ELR (cell line): ENCODE data around the gene AGPAT1.
"Not testable (repeated sequence)": the region's sequence is repeated elsewhere in the genome, so short reads cannot be mapped to it uniquely, and the experiment has no call there.

Source experiments
- DNase-seq: peaks from one replicate; pipeline ENCODE4 v3.0.0-alpha.2; 2015; ENCODE audit warnings: low read depth

The AGPAT1 gene

DNA sequence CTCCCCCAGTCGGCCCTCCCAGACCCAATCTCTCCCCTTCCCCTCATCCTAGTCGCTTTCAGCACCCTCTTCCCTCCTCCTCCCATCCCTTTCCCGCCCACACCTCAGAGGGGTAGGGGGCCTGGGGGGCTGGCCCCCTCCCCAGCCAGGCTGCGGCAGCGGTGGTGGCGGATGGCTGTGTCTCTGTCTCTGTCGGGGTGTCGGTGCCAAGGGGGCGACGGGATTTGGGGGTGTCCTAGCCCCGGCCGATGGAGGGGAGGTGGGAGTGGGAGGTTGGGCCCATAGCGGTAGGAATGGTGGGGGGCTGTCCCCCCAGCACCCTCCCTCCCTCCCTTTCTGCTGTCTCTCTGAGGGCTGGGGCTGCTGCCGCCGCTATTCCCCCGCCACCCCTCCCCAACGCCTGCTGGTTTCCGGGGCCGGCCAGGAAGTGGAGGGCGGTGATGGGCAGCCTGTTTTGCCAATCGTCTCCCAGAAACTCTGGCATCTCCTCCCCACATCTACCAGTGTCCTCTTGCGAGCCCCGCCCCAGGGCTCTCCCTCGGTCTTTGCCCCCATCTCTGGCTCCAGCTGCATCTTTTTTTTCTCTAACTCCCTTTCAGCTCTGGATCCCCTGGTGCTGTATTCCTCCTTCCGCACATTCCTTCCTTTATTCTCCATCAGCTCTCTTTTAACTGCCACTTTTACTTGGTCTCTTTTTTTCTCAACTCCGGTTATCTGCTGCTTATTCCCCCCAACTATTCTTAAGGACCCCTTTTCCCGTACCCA is at the start of gene AGPAT1:
Gene AGPAT1 (minus strand): TSS at position 374 of the 765 bp plus-strand sequence. CDS start 4,588 bp downstream, outside the sequence.
- DNase-seq, result peak; percentile 98

DNA sequence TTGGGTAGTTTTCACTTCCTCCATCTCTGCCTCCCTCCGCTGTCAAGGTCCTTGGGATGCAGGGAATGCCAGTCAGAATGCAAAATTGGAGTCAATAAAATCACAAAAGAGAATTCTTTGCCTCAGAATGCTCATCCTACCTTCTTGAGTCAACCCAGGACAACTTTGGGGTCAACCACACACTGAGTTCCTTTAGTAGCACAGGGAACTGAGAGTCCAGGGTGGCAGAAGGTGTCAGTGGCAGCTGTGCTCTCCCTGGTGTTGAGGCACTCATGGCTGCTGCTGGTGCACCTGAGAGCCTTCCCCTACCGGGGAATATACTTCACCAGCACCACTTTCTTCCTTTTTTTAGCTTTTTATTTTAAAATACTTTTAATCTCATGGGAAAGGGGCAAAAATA is 48.8 kb upstream of the AGPAT1 start:
- DNase-seq, result no peak

GRCh38 chr6:32223258-32224235 is 47.7 kb upstream of the AGPAT1 start, which contains the start of gene NOTCH4:
Gene NOTCH4 (minus strand): TSS chr6:32224067. CDS start chr6:32223928, 139 bp downstream.
- peak; percentile 16 for DNase-seq

- no peak for DNase-seq
Measured at GRCh38 chr6:32222333-32223230, 46.7 kb upstream of the AGPAT1 start.

DNA sequence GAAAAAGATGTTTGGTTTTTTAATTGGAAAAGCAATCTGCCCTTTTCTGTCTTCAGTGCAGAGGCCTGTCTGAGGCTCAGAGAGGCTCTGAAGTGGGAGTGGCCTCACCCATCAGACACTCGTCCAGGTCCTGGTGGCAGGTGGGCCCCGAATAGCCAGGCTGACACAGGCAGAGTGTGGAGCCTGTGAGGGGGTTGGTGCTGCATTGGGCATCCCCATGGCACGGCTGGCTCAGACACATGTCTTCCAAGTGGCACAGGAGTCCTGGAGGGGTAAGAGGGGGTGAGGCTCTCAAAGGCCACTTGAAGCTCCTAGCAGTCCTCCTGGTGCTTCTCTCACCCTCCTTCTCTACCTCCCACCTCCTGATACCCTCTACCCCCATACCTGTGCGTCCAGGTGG is 44.1 kb upstream of the AGPAT1 start:
- DNase-seq, result no peak

DNA sequence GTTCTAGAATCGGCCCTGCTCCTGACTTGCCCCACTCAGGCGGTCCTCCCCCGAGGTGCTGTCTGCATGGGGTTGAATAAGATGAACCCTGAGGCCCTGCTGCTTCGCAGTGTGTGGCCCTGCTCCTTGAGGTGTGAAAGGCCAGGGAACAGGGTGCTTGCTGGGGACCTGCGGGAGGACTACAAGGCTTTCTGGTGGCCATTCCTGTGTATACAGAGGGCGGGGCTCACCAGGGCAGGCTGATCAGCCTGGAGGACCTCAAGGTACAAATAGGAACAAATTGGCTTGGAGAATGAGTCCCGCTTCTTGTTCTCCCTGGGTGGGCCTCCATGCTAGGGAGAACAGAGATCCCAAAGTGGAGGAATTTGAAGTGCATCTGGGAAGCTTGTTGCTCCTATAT is 42.3 kb upstream of the AGPAT1 start:
- no peak for DNase-seq

GRCh38 chr6:32216998-32217397 is 41.1 kb upstream of the AGPAT1 start:
- DNase-seq, result no peak

GRCh38 chr6:32216285-32216684 is 40.4 kb upstream of the AGPAT1 start:
- no peak for DNase-seq

GRCh38 chr6:32215617-32216016 is 39.7 kb upstream of the AGPAT1 start:
- no peak for DNase-seq

GRCh38 chr6:32214126-32214525 is 38.2 kb upstream of the AGPAT1 start:
- no peak for DNase-seq

- DNase-seq, result no peak
Measured at GRCh38 chr6:32213649-32214048, 37.8 kb upstream of the AGPAT1 start.

DNA sequence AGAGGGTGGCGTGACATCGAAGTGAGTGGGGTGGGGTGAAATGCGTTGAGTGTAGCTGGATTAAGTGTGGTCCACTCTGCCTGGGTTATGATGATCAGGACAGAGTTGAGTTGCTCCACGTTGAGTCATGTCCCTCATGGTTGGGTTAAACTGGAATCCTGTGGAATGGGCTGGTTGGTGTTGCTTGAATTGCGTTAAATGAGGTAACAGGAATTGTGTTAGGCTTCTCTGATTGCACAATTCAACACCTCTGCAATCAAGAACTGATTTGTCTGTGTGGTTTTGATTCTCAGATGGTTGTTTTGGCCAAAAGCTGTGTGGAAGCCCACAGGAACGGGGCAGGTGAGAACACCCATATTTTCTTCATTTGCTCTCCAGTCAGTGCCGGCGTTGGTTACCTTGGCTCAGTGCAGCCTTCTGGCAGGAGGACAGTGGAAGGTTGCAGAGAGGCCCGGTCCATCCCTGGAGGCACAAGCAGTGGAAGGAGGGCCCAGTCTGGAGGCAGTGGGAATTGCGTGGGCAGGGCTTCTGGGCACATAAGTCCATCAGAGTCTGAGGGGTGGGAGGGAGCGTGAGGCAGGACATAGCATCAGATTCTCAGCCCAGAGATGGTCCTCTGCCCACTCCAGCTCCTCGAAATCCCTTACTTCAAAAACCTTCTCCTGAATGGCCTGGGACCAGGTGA is 36.3 kb upstream of the AGPAT1 start:
- no peak for DNase-seq

DNA sequence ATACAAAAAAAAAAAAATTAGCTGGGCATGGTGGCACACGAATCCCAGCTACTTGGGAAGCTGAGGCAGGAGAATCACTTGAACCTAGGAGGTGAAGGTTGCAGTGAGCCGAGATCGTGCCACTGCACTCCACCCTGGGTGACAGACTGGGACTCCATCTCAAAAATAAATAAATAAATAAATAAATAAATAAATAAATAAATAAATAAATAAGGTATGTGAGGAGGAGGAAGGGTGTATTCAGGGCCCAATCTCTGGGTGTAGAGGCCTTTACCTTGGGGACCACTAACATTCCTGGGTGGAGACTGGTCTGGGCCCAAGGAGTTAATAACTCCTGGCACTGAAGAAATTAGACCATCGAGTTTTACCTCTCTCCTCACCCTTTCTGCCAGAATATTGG is 35.5 kb upstream of the AGPAT1 start:
- not testable (repeated sequence) for DNase-seq

GRCh38 chr6:32210191-32210601 is 34.3 kb upstream of the AGPAT1 start:
- no peak for DNase-seq

- DNase-seq, result no peak
Measured at GRCh38 chr6:32208996-32209395, 33.1 kb upstream of the AGPAT1 start.

- DNase-seq, result no peak
Measured at GRCh38 chr6:32204268-32204715, 28.4 kb upstream of the AGPAT1 start.

DNA sequence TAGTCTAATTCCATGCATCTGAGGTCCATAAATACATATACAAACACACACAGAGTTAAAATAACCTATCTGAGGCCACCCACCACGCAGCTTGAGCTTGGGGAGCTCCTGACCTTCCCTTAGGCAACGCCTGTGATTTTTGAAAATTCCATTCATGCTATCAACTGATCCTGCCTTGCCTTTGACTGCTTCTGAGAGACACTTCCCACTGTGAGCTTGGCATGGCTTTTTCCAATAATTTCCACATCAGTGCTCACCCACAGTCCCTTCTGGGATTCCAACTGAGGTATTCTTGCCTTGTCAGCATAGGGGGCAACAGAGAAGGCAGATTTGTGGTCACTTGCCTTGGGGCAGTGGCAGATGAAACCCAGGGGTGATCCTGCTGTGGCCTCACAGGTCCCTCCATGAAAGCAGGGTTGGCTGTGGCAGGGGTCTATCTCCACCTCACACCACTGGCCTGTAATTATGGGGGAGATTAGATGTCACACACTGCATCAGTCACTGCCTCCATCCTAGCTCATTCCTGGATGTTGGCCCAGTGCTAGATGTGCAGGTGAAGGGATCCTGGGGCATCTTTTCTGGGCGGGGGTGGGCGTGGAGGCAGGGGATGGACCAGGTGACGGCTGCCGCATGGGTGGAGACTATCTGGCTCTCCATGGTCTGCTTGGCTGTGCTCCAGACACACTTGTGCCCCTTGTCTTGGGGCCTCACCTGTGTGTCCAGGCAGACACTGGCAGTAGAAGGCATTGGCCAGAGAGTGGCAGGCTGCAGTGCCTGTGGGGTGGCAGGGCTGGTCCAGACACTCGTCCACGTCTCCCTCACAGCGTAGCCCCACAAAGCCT is 27.8 kb upstream of the AGPAT1 start:
- DNase-seq, result no peak

GRCh38 chr6:32202186-32202585 is 26.3 kb upstream of the AGPAT1 start:
- no peak for DNase-seq

- DNase-seq, result no peak
Measured at GRCh38 chr6:32200711-32201475, 25.0 kb upstream of the AGPAT1 start.
